ENCODE results near the gene CADM1. TPM values are rescaled to one million over a fixed set of nuclear protein-coding genes. Genes with fewer than 3 reads are reported as not detected.

The CADM1 gene
- total and polyA plus RNA-seq, 2 donors, result 7.6 to 26.3 TPM

- Histone ChIP-seq H3K27me3 (ENCODE audit: control insufficient read depth in 2 of 2, insufficient read depth in 1 of 2, low read length in 1 of 2) (no peaks in the 10 kb centered on the region), H3K27ac (ENCODE audit: low read depth in 1 of 2, low read length in 1 of 2) (no peak overlapping the region), H3K9me3 (ENCODE audit: control insufficient read depth in 2 of 2, insufficient read depth in 1 of 2, low read length in 1 of 2) (no peaks in the 10 kb centered on the region), H3K4me3 (ENCODE audit: low read length in 2 of 2) (no peak overlapping the region), H3K4me1 (ENCODE audit: control insufficient read depth in 2 of 2, insufficient read depth in 2 of 2, low read length in 2 of 2) (no peaks in the 10 kb centered on the region), H3K36me3 (ENCODE audit: control insufficient read depth in 2 of 2, insufficient read depth in 2 of 2, low read length in 1 of 2) (no peaks in the 10 kb centered on the region)
- DNase-seq (ENCODE audit: low read depth in 6 of 9, low spot score in 9 of 9), result no peak
- WGBS, result 91% methylated on average over 5 of the region's 5 CpGs
These were observed 281.2 kb downstream of the CADM1 start for GRCh38 chr11:115222863-115223530.

GRCh38 chr11:115222218-115222862 is 281.9 kb downstream of the CADM1 start:
- peak in 1 of 9 donors; percentile 4 for DNase-seq (ENCODE audit: low read depth in 6 of 9, low spot score in 9 of 9)
- no peak overlapping the region for H3K4me3 ChIP-seq (ENCODE audit: low read length in 2 of 2)
- no peak overlapping the region for H3K27ac ChIP-seq (ENCODE audit: low read depth in 1 of 2, low read length in 1 of 2)
- H3K9me3 ChIP-seq (ENCODE audit: control insufficient read depth in 2 of 2, insufficient read depth in 1 of 2, low read length in 1 of 2), result no peaks in the 10 kb centered on the region
- 83% methylated on average over 5 of the region's 5 CpGs for WGBS
- H3K36me3 ChIP-seq (ENCODE audit: control insufficient read depth in 2 of 2, insufficient read depth in 2 of 2, low read length in 1 of 2), result no peaks in the 10 kb centered on the region
- H3K27me3 ChIP-seq (ENCODE audit: control insufficient read depth in 2 of 2, insufficient read depth in 1 of 2, low read length in 1 of 2), result no peaks in the 10 kb centered on the region
- H3K4me1 ChIP-seq (ENCODE audit: control insufficient read depth in 2 of 2, insufficient read depth in 2 of 2, low read length in 2 of 2), result no peaks in the 10 kb centered on the region

GRCh38 chr11:115221461-115222069 is 282.6 kb downstream of the CADM1 start:
- 90% methylated on average over 2 of the region's 2 CpGs for WGBS
- H3K27me3 ChIP-seq (ENCODE audit: control insufficient read depth in 2 of 2, insufficient read depth in 1 of 2, low read length in 1 of 2), result no peaks in the 10 kb centered on the region
- no peak overlapping the region for H3K4me3 ChIP-seq (ENCODE audit: low read length in 2 of 2)
- H3K36me3 ChIP-seq (ENCODE audit: control insufficient read depth in 2 of 2, insufficient read depth in 2 of 2, low read length in 1 of 2), result no peaks in the 10 kb centered on the region
- no peak overlapping the region for H3K27ac ChIP-seq (ENCODE audit: low read depth in 1 of 2, low read length in 1 of 2)
- H3K4me1 ChIP-seq (ENCODE audit: control insufficient read depth in 2 of 2, insufficient read depth in 2 of 2, low read length in 2 of 2), result no peaks in the 10 kb centered on the region
- H3K9me3 ChIP-seq (ENCODE audit: control insufficient read depth in 2 of 2, insufficient read depth in 1 of 2, low read length in 1 of 2), result no peaks in the 10 kb centered on the region
- DNase-seq (ENCODE audit: low read depth in 6 of 9, low spot score in 9 of 9), result no peak

- no peaks in the 10 kb centered on the region for H3K4me1 ChIP-seq (ENCODE audit: control insufficient read depth in 2 of 2, insufficient read depth in 2 of 2, low read length in 2 of 2)
- no peak overlapping the region for H3K27ac ChIP-seq (ENCODE audit: low read depth in 1 of 2, low read length in 1 of 2)
- H3K36me3 ChIP-seq (ENCODE audit: control insufficient read depth in 2 of 2, insufficient read depth in 2 of 2, low read length in 1 of 2), result no peaks in the 10 kb centered on the region
- 87% methylated on average over 4 of the region's 4 CpGs for WGBS
- no peaks in the 10 kb centered on the region for H3K9me3 ChIP-seq (ENCODE audit: control insufficient read depth in 2 of 2, insufficient read depth in 1 of 2, low read length in 1 of 2)
- no peaks in the 10 kb centered on the region for H3K27me3 ChIP-seq (ENCODE audit: control insufficient read depth in 2 of 2, insufficient read depth in 1 of 2, low read length in 1 of 2)
- no peak overlapping the region for H3K4me3 ChIP-seq (ENCODE audit: low read length in 2 of 2)
- DNase-seq (ENCODE audit: low read depth in 6 of 9, low spot score in 9 of 9), result no peak
These were observed 283.3 kb downstream of the CADM1 start for GRCh38 chr11:115220911-115221310.

GRCh38 chr11:115220423-115220822 is 283.8 kb downstream of the CADM1 start:
- Histone ChIP-seq H3K27ac (ENCODE audit: low read depth in 1 of 2, low read length in 1 of 2) (no peak overlapping the region), H3K9me3 (ENCODE audit: control insufficient read depth in 2 of 2, insufficient read depth in 1 of 2, low read length in 1 of 2) (no peaks in the 10 kb centered on the region), H3K4me1 (ENCODE audit: control insufficient read depth in 2 of 2, insufficient read depth in 2 of 2, low read length in 2 of 2) (no peaks in the 10 kb centered on the region), H3K27me3 (ENCODE audit: control insufficient read depth in 2 of 2, insufficient read depth in 1 of 2, low read length in 1 of 2) (no peaks in the 10 kb centered on the region), H3K36me3 (ENCODE audit: control insufficient read depth in 2 of 2, insufficient read depth in 2 of 2, low read length in 1 of 2) (no peaks in the 10 kb centered on the region), H3K4me3 (ENCODE audit: low read length in 2 of 2) (no peak overlapping the region)
- DNase-seq (ENCODE audit: low read depth in 6 of 9, low spot score in 9 of 9), result no peak
- 85% methylated on average over 6 of the region's 6 CpGs for WGBS

GRCh38 chr11:115219376-115219775 is 284.8 kb downstream of the CADM1 start:
- Histone ChIP-seq H3K4me1 (ENCODE audit: control insufficient read depth in 2 of 2, insufficient read depth in 2 of 2, low read length in 2 of 2) (no peaks in the 10 kb centered on the region), H3K27me3 (ENCODE audit: control insufficient read depth in 2 of 2, insufficient read depth in 1 of 2, low read length in 1 of 2) (no peaks in the 10 kb centered on the region), H3K36me3 (ENCODE audit: control insufficient read depth in 2 of 2, insufficient read depth in 2 of 2, low read length in 1 of 2) (no peaks in the 10 kb centered on the region), H3K9me3 (ENCODE audit: control insufficient read depth in 2 of 2, insufficient read depth in 1 of 2, low read length in 1 of 2) (no peaks in the 10 kb centered on the region), H3K27ac (ENCODE audit: low read depth in 1 of 2, low read length in 1 of 2) (no peak overlapping the region), H3K4me3 (ENCODE audit: low read length in 2 of 2) (no peak overlapping the region)
- 68% methylated on average over 3 of the region's 3 CpGs for WGBS
- DNase-seq (ENCODE audit: low read depth in 6 of 9, low spot score in 9 of 9), result no peak

GRCh38 chr11:115217726-115218311 is 286.4 kb downstream of the CADM1 start:
- H3K36me3 ChIP-seq (ENCODE audit: control insufficient read depth in 2 of 2, insufficient read depth in 2 of 2, low read length in 1 of 2), result no peaks in the 10 kb centered on the region
- no peaks in the 10 kb centered on the region for H3K27me3 ChIP-seq (ENCODE audit: control insufficient read depth in 2 of 2, insufficient read depth in 1 of 2, low read length in 1 of 2)
- H3K4me3 ChIP-seq (ENCODE audit: low read length in 2 of 2), result no peak overlapping the region
- no peak overlapping the region for H3K27ac ChIP-seq (ENCODE audit: low read depth in 1 of 2, low read length in 1 of 2)
- no peaks in the 10 kb centered on the region for H3K4me1 ChIP-seq (ENCODE audit: control insufficient read depth in 2 of 2, insufficient read depth in 2 of 2, low read length in 2 of 2)
- no peaks in the 10 kb centered on the region for H3K9me3 ChIP-seq (ENCODE audit: control insufficient read depth in 2 of 2, insufficient read depth in 1 of 2, low read length in 1 of 2)
- WGBS, result 92% methylated on average over 8 of the region's 8 CpGs
- no peak for DNase-seq (ENCODE audit: low read depth in 6 of 9, low spot score in 9 of 9)

- H3K27me3 ChIP-seq (ENCODE audit: control insufficient read depth in 2 of 2, insufficient read depth in 1 of 2, low read length in 1 of 2), result no peaks in the 10 kb centered on the region
These were observed 288.3 kb downstream of the CADM1 start for GRCh38 chr11:115215694-115216617.

More at GRCh38 chr11:115215694-115216617, 288.3 kb downstream of the CADM1 start:
- H3K4me3 ChIP-seq (ENCODE audit: low read length in 2 of 2), result no peak overlapping the region
- no peaks in the 10 kb centered on the region for H3K4me1 ChIP-seq (ENCODE audit: control insufficient read depth in 2 of 2, insufficient read depth in 2 of 2, low read length in 2 of 2)
- no peak for DNase-seq (ENCODE audit: low read depth in 6 of 9, low spot score in 9 of 9)
- H3K27ac ChIP-seq (ENCODE audit: low read depth in 1 of 2, low read length in 1 of 2), result no peak overlapping the region
- H3K36me3 ChIP-seq (ENCODE audit: control insufficient read depth in 2 of 2, insufficient read depth in 2 of 2, low read length in 1 of 2), result no peaks in the 10 kb centered on the region
- whole genome bisulfite sequencing, result 85% methylated on average over 11 of the region's 11 CpGs
- H3K9me3 ChIP-seq (ENCODE audit: control insufficient read depth in 2 of 2, insufficient read depth in 1 of 2, low read length in 1 of 2), result no peaks in the 10 kb centered on the region
